Suprapubic skin (tissue), 4 donors: ENCODE results near the gene CADM1. TPM values are rescaled to one million over a fixed set of nuclear protein-coding genes. Genes with fewer than 3 reads are reported as not detected.

Experiments used
- DNase-seq, 2 donors: peaks; one replicate each; pipeline ENCODE4 v3.0.0-alpha.2; 2019; ENCODE audit warnings: low spot score in 2 of 2
- H3K27ac ChIP-seq: fragments of 200-600 bp; sonication (generic); one replicate; pipeline ENCODE4 v1.5.1; 2019
- H3K27me3 ChIP-seq: fragments of 200-600 bp; sonication (generic); one replicate; pipeline ENCODE4 v1.5.1; 2019
- H3K36me3 ChIP-seq: fragments of 200-600 bp; sonication (generic); one replicate; pipeline ENCODE4 v1.5.1; 2019
- H3K4me1 ChIP-seq: fragments of 200-600 bp; sonication (generic); one replicate; pipeline ENCODE4 v1.5.1; 2019
- H3K4me3 ChIP-seq: fragments of 200-600 bp; sonication (generic); one replicate; pipeline ENCODE4 v1.5.1; 2019; ENCODE audit warnings: mild to moderate bottlenecking
- H3K9me3 ChIP-seq: fragments of 200-600 bp; sonication (generic); one replicate; pipeline ENCODE4 v1.5.1; 2019
- CTCF ChIP-seq, 2 donors: fragments of 200-600 bp in 1 of 2; fragments of 450-650 bp in 1 of 2; sonication (generic) in 1 of 2; IDR thresholded peaks; one replicate each; pipeline ENCODE4 v1.5.1; 2016 to 2019; ENCODE audit warnings: antibody characterized with exemption in 2 of 2, mild to moderate bottlenecking in 1 of 2, moderate library complexity in 1 of 2
- EP300 ChIP-seq: sonication (generic); formaldehyde crosslinking; IDR thresholded peaks from one replicate; pipeline ENCODE4 v1.6.1; 2017; ENCODE audit warnings: antibody characterized with exemption
- POLR2A ChIP-seq, 2 donors: fragments of 450-650 bp; IDR thresholded peaks; one replicate each; pipeline ENCODE4 v1.6.1; 2017; ENCODE audit warnings: antibody characterized with exemption in 2 of 2, mild to moderate bottlenecking in 2 of 2, moderate library complexity in 2 of 2
- POLR2AphosphoS5 ChIP-seq, 3 donors: sonication (generic); formaldehyde crosslinking; IDR thresholded peaks; one replicate each; pipeline ENCODE4 v1.6.1; 2017; ENCODE audit warnings: antibody characterized with exemption in 3 of 3
- WGBS: methylation state at CpG from one replicate; pipeline ENCODE4 v1.1.5; 2018; 5-methylcytosine and 5-hydroxymethylcytosine counted together
- total RNA-seq, 4 donors: library from RNA; depleted of rRNA; stranded (reverse); fragments of >200 nt; gene quantifications; one replicate each; pipeline ENCODE4 v1.1.0, GENCODE V29; 2016

Gene CADM1
- total RNA-seq, 4 donors from 2014 or later, result 13.3 to 26.2 (median 15.3) TPM

DNA sequence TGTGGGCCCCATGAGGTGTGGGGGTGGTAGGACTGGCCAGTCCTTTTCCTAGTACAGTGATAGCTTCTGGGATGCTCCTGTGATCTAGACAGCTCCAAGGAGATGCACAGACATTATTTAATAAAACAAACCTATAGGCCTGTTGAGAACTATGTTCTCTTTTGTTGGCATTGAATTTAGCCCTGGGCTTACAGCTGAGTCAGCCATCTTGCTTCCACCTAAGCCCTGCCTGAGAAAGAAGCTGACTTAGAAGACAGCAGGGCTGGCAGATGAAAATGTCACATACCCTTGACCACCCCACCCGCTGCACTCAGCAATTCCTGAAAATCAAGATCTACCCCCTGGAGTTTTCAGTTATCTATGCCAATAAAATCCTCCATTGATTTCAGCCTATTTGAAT lies 353.2 kb downstream of the CADM1 start:
- Histone ChIP-seq H3K4me3 (no peak overlapping the region), H3K27me3 (no peaks in the 10 kb centered on the region), H3K36me3 (no peaks in the 10 kb centered on the region), H3K9me3 (no peaks in the 10 kb centered on the region), H3K27ac (no peak overlapping the region), H3K4me1 (no peaks in the 10 kb centered on the region)
- DNase-seq, result no peak
- 92% methylated on average over 1 of the region's 1 CpG for WGBS
- TF ChIP-seq POLR2AphosphoS5 (IDR thresholded peaks at IDR 0.05) (no peak), EP300 (no peak), POLR2A (IDR thresholded peaks at IDR 0.05) (no peak), CTCF (IDR thresholded peaks at IDR 0.05) (no peak)

- Histone ChIP-seq H3K9me3 (no peaks in the 10 kb centered on the region), H3K4me3 (no peak overlapping the region), H3K27me3 (peaks cover 21% of the 10 kb centered on the region), H3K36me3 (no peaks in the 10 kb centered on the region), H3K4me1 (no peaks in the 10 kb centered on the region), H3K27ac (no peak overlapping the region)
- TF ChIP-seq POLR2AphosphoS5 (IDR thresholded peaks at IDR 0.05), result no peak
- TF ChIP-seq EP300, result no peak
- no peak for TF ChIP-seq POLR2A (IDR thresholded peaks at IDR 0.05)
- no peak for TF ChIP-seq CTCF (IDR thresholded peaks at IDR 0.05)
- DNase-seq, result no peak
- WGBS, result 75% methylated on average over 2 of the region's 2 CpGs
Observed at GRCh38 chr11:115148691-115149090, 355.5 kb downstream of the CADM1 start.

GRCh38 chr11:115148101-115148500 lies 356.1 kb downstream of the CADM1 start:
- Histone ChIP-seq H3K4me3 (no peak overlapping the region), H3K27me3 (peaks cover 22% of the 10 kb centered on the region), H3K4me1 (no peaks in the 10 kb centered on the region), H3K36me3 (no peaks in the 10 kb centered on the region), H3K27ac (no peak overlapping the region), H3K9me3 (no peaks in the 10 kb centered on the region)
- WGBS, result 93% methylated on average over 4 of the region's 4 CpGs
- TF ChIP-seq POLR2AphosphoS5 (IDR thresholded peaks at IDR 0.05), result no peak
- TF ChIP-seq EP300, result no peak
- no peak for TF ChIP-seq CTCF (IDR thresholded peaks at IDR 0.05)
- no peak for DNase-seq

DNA sequence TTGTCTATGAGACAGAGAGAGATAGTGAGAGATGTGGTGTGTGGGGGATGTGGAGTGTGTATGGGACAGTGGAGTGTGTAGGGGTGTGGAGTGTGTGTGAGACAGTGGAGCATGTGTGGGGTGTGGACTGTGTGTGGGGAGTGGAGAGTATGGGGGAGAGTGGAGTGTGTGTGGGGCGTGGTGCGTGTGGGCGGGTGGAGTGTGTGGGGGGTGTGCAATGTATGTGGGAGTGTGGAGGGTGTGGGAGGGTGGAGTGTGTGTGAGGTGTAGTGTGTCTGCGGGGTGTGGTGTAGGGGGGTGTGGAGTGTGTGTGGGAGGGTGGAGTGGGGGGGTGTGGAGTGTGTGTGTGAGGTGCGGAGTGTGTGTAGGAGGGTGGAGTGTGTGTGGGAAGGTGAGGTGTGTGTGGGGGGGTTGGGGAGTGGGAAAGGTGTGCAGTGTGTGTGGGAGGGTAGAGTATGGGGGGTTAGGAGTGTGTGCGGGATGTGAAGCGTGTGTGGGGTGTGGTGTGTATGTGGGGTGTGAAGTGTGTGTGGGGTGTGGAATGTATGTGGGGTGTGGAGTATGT lies 356.9 kb downstream of the CADM1 start:
- 81% methylated on average over 7 of the region's 7 CpGs for WGBS
- no peak for TF ChIP-seq POLR2A (IDR thresholded peaks at IDR 0.05)
- TF ChIP-seq POLR2AphosphoS5 (IDR thresholded peaks at IDR 0.05), result no peak
- no peak for TF ChIP-seq EP300
- TF ChIP-seq CTCF (IDR thresholded peaks at IDR 0.05), result no peak
- no peaks in the 10 kb centered on the region for H3K4me1 ChIP-seq

DNA sequence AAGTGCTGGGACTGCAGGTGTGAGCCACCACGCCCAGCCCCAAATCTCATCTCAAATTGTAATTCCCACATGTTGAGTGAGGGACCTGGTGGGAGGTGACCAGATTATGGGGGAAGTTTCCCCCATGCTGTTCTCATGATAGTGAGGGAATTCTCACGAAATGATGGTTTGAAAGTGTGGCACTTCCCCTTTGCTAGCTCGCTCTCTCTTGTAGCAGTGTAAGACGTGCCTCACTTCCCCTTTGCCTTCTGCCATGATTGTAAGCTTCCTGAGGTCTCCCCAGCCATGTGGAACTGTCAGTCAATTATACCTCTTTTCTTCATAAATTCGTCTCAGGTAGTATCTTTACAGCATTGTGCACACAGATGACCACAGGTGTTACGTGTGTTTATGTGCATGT lies 357.8 kb downstream of the CADM1 start:
- no peaks in the 10 kb centered on the region for H3K36me3 ChIP-seq
- no peaks in the 10 kb centered on the region for H3K9me3 ChIP-seq
- TF ChIP-seq POLR2A (IDR thresholded peaks at IDR 0.05) (no peak), CTCF (IDR thresholded peaks at IDR 0.05) (no peak), POLR2AphosphoS5 (IDR thresholded peaks at IDR 0.05) (no peak), EP300 (no peak)
- no peak overlapping the region for H3K4me3 ChIP-seq
- WGBS, result 83% methylated on average over 6 of the region's 6 CpGs
- no peak for DNase-seq
- H3K4me1 ChIP-seq, result no peaks in the 10 kb centered on the region
- H3K27ac ChIP-seq, result no peak overlapping the region
- peaks cover 22% of the 10 kb centered on the region for H3K27me3 ChIP-seq

More for the DNA sequence above, 356.9 kb downstream of the CADM1 start:
- Histone ChIP-seq H3K27me3 (peaks cover 22% of the 10 kb centered on the region), H3K27ac (no peak overlapping the region), H3K4me3 (no peak overlapping the region), H3K36me3 (no peaks in the 10 kb centered on the region), H3K9me3 (no peaks in the 10 kb centered on the region)
- DNase-seq, result no peak
